Measurements from ENCODE around the gene PRICKLE2. TPM values are rescaled to one million over a fixed set of nuclear protein-coding genes. Genes with fewer than 3 reads are reported as not detected.

The PRICKLE2 gene
- total RNA-seq, 1 experiment from 2014 or later = not detected

DNA sequence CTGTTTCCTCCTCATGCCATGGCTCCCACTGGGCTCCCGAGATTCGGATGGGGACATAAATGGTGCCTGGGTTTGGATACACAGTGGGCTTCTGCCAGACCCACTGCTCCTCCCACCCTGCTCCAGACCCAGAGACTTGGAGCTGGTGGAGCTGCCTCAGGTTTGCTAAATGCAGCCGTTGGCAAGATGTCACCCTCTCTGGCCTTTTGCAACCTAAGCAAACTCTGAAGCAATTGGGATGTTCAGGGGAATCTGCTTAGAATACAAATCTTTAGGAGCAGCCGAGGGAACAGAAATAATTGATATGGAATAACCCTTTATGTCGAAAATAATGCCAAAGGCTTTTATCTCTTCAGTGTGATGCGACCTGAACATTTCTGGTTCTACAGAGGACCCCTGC is 33.4 kb downstream of the PRICKLE2 start:
- H3K4me1 ChIP-seq (ENCODE audit: insufficient read depth, low read length, poor library complexity, severe bottlenecking) = peaks cover 8% of the 10 kb centered on the region
- DNase-seq (ENCODE audit: low spot score) = no peak
- intact Hi-C loops (cut with micrococcal nuclease; ENCODE audit: unreplicated experiment) = no loop called here
- no TSS peak for BruUV-seq (replicated peaks)
- no peaks in the 10 kb centered on the region for H3K9me3 ChIP-seq (ENCODE audit: low read depth, low read length, poor library complexity, severe bottlenecking)
- no peaks in the 10 kb centered on the region for H3K27me3 ChIP-seq (replicated peaks; ENCODE audit: insufficient read depth, low read depth, low read length, poor library complexity)
- ChIA-PET CTCF (no interaction called here), POLR2A (ENCODE audit: low non-redundant PET) (no interaction called here)
- TF ChIP-seq CTCF (conservative IDR thresholded peaks at IDR 0.05; ENCODE audit: low read depth, low read length) (no peak), EZH2 (IDR thresholded peaks at IDR 0.05; ENCODE audit: borderline replicate concordance, low read depth, low read length, poor library complexity, severe bottlenecking) (no peak)
- H3K27ac ChIP-seq (ENCODE audit: low read depth, low read length, poor library complexity, severe bottlenecking) = no peak overlapping the region
- H3K4me3 ChIP-seq (ENCODE audit: low read depth, low read length, poor library complexity, severe bottlenecking) = no peak overlapping the region
- H3K36me3 ChIP-seq (ENCODE audit: insufficient read depth, low read length, poor library complexity, severe bottlenecking) = no peaks in the 10 kb centered on the region

GRCh38 chr3:64190517-64191515 is 34.5 kb downstream of the PRICKLE2 start:
- Histone ChIP-seq H3K27me3 (replicated peaks; ENCODE audit: insufficient read depth, low read depth, low read length, poor library complexity) (no peaks in the 10 kb centered on the region), H3K4me1 (ENCODE audit: insufficient read depth, low read length, poor library complexity, severe bottlenecking) (peaks cover 10% of the 10 kb centered on the region), H3K36me3 (ENCODE audit: insufficient read depth, low read length, poor library complexity, severe bottlenecking) (no peaks in the 10 kb centered on the region), H3K27ac (ENCODE audit: low read depth, low read length, poor library complexity, severe bottlenecking) (no peak overlapping the region), H3K9me3 (ENCODE audit: low read depth, low read length, poor library complexity, severe bottlenecking) (no peaks in the 10 kb centered on the region), H3K4me3 (ENCODE audit: low read depth, low read length, poor library complexity, severe bottlenecking) (no peak overlapping the region)
- no peak for DNase-seq (ENCODE audit: low spot score)
- TF ChIP-seq EZH2 (IDR thresholded peaks at IDR 0.05; ENCODE audit: borderline replicate concordance, low read depth, low read length, poor library complexity, severe bottlenecking) (no peak), CTCF (conservative IDR thresholded peaks at IDR 0.05; ENCODE audit: low read depth, low read length) (no peak)
- intact Hi-C loops (cut with micrococcal nuclease; ENCODE audit: unreplicated experiment) = no loop called here
- no TSS peak for BruUV-seq (replicated peaks)
- ChIA-PET CTCF (no interaction called here), POLR2A (ENCODE audit: low non-redundant PET) (no interaction called here)

GRCh38 chr3:64188810-64189560 is 36.3 kb downstream of the PRICKLE2 start:
- Histone ChIP-seq H3K4me1 (ENCODE audit: insufficient read depth, low read length, poor library complexity, severe bottlenecking) (peaks cover 10% of the 10 kb centered on the region), H3K36me3 (ENCODE audit: insufficient read depth, low read length, poor library complexity, severe bottlenecking) (no peaks in the 10 kb centered on the region), H3K4me3 (ENCODE audit: low read depth, low read length, poor library complexity, severe bottlenecking) (no peak overlapping the region), H3K27me3 (replicated peaks; ENCODE audit: insufficient read depth, low read depth, low read length, poor library complexity) (no peaks in the 10 kb centered on the region), H3K27ac (ENCODE audit: low read depth, low read length, poor library complexity, severe bottlenecking) (no peak overlapping the region), H3K9me3 (ENCODE audit: low read depth, low read length, poor library complexity, severe bottlenecking) (no peaks in the 10 kb centered on the region)
- peak; percentile 10 for DNase-seq (ENCODE audit: low spot score)
- CTCF ChIA-PET = no interaction called here
- TF ChIP-seq CTCF (conservative IDR thresholded peaks at IDR 0.05; ENCODE audit: low read depth, low read length) (no peak), EZH2 (IDR thresholded peaks at IDR 0.05; ENCODE audit: borderline replicate concordance, low read depth, low read length, poor library complexity, severe bottlenecking) (no peak)
- intact Hi-C loops (cut with micrococcal nuclease; ENCODE audit: unreplicated experiment) = no loop called here
- POLR2A ChIA-PET (ENCODE audit: low non-redundant PET) = no interaction called here
- no TSS peak for BruUV-seq (replicated peaks)

All from A673 (cell line).